Activated T-cell treated with anti-CD3 and anti-CD28 coated beads, Interleukin-2, amount 50 U/mL, for 24 hours (primary cell): ENCODE results near the gene P2RY14.
"Not testable (repeated sequence)": the region's sequence is repeated elsewhere in the genome, so short reads cannot be mapped to it uniquely, and the experiment has no call there.

Experiments used
- DNase-seq: peaks from one replicate; pipeline ENCODE4 v3.0.0-alpha.2; 2020
- H3K27ac Mint-ChIP-seq: 2 replicates; pipeline ENCODE4 v1.8.0; 2020; ENCODE audit warnings: mild to moderate bottlenecking, mixed read lengths
- H3K27me3 Mint-ChIP-seq: 2 replicates; pipeline ENCODE4 v1.8.0; 2020; ENCODE audit warnings: mixed read lengths
- H3K36me3 Mint-ChIP-seq: 2 replicates; pipeline ENCODE4 v1.8.0; 2020; ENCODE audit warnings: low read depth, mixed read lengths
- H3K4me1 Mint-ChIP-seq: 2 replicates; pipeline ENCODE4 v1.8.0; 2020; ENCODE audit warnings: low read depth, mixed read lengths
- H3K4me3 Mint-ChIP-seq: 2 replicates; pipeline ENCODE4 v1.8.0; 2020; ENCODE audit warnings: mild to moderate bottlenecking, moderate library complexity, mixed read lengths
- H3K9me3 Mint-ChIP-seq: 2 replicates; pipeline ENCODE4 v1.8.0; 2020; ENCODE audit warnings: mixed read lengths

Gene P2RY14

DNA sequence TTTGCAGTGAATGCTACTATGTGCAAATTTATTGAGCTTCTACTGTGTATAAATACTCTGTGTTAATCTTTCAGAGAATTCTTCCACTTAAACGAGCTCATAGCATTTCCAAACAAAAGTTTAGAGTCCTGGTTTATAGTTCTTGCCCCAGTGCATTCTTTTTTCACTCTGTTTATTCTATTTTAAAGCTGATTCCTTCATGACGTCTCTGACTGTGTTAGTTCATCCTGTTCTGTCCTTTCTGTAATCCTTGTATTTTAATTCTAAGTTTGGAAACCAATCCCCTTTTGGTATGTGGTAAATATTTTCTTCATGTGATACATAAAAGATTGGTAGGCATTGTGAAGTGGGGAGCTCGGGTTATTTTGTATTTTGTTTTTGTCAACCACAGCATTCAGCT, 18.7 kb downstream of the P2RY14 start:
- H3K27me3 Mint-ChIP-seq, result peaks cover 3% of the 10 kb centered on the region
- no peaks in the 10 kb centered on the region for H3K9me3 Mint-ChIP-seq
- H3K36me3 Mint-ChIP-seq, result no peaks in the 10 kb centered on the region
- H3K27ac Mint-ChIP-seq, result no peak overlapping the region
- H3K4me3 Mint-ChIP-seq, result no peak overlapping the region
- DNase-seq, result no peak
- no peaks in the 10 kb centered on the region for H3K4me1 Mint-ChIP-seq

DNA sequence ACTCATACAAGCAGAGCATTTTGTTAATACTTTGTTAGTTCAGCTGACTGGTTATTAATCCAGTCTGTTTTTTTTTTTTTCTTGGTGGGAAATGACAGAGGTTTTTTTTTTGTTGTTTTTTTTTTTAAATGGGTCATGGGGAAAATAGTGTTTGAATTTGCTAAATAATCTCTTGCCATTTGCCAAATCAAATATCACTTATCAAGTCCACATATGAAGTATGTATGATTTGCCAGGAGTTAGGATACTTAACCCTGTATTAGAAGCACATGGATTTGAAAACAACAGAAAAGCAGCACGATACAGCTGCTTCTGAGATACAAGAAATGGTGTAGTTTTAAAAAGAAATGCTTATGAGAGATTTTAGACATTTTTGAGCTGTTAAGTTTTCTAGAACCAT, 21.6 kb downstream of the P2RY14 start:
- H3K27me3 Mint-ChIP-seq, result peaks cover 3% of the 10 kb centered on the region

DNA sequence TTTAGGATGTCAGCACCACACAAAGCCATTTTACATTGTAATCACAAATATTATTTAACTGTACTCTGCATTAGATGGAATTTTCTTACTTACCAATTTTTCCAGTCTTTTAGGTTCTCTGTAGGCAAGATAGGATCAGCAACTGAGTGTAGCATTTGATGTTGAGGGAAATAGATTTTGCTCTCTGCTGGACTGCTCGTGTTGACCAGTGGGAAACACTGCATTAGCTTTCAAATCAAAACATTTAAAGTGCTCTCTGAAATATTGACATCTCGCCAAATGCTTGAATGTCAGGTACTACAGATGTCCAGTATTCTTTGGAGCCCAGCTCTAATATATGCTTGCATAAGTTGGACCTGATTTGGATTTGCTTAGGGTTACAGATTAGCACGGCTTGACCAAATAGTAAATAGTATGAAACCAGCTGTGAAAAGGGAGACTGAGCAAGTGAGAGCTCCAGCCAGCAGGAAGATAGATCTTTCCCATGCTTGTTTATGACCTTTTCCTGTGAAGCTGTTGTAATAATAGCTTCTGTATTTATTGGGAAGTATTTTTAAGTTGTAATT, 29.5 kb downstream of the P2RY14 start:
- Mint-ChIP-seq H3K4me1 (no peaks in the 10 kb centered on the region), H3K9me3 (no peaks in the 10 kb centered on the region), H3K27ac (no peak overlapping the region), H3K36me3 (no peaks in the 10 kb centered on the region), H3K4me3 (no peak overlapping the region), H3K27me3 (no peaks in the 10 kb centered on the region)
- DNase-seq, result no peak

More for the DNA sequence above, 21.6 kb downstream of the P2RY14 start:
- Mint-ChIP-seq H3K9me3 (no peaks in the 10 kb centered on the region), H3K4me1 (no peaks in the 10 kb centered on the region), H3K36me3 (no peaks in the 10 kb centered on the region), H3K4me3 (no peak overlapping the region), H3K27ac (no peak overlapping the region)
- no peak for DNase-seq

DNA sequence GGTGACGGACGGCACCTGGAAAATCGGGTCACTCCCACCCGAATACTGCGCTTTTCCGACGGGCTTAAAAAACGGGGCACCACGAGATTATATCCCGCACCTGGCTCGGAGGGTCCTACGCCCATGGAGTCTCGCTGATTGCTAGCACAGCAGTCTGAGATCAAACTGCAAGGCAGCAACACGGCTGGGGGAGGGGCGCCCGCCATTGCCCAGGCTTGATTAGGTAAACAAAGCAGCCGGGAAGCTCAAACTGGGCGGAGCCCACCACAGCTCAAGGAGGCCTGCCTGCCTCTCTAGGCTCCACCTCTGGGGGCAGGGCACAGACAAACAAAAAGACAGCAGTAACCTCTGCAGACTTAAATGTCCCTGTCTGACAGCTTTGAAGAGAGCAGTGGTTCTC, 36.3 kb downstream of the P2RY14 start:
- not testable (repeated sequence) for H3K27ac Mint-ChIP-seq, H3K36me3 Mint-ChIP-seq, H3K9me3 Mint-ChIP-seq, H3K27me3 Mint-ChIP-seq, H3K4me3 Mint-ChIP-seq, DNase-seq, H3K4me1 Mint-ChIP-seq

DNA sequence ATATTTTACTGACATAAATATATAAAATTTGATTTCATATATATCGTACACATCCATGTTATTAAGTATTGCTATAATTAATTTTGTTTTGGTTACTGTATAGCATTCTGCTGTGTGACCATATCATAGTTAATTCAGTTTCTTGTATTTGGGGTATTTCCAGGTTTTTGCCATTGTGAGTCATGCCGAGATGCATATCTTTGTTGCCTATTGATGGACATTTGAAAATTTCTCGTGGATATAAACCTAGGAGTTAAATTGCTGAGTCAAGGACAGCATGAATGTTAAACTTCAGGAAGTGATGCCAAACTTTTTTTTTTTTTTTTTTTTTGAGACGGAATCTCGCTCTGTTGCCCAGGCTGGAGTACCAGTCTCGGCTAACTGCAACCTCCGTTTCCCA, 41.6 kb downstream of the P2RY14 start:
- Mint-ChIP-seq H3K4me3 (no peak overlapping the region), H3K27me3 (no peaks in the 10 kb centered on the region), H3K9me3 (no peaks in the 10 kb centered on the region), H3K27ac (no peak overlapping the region), H3K36me3 (no peaks in the 10 kb centered on the region), H3K4me1 (peaks cover 2% of the 10 kb centered on the region)
- DNase-seq, result no peak

DNA sequence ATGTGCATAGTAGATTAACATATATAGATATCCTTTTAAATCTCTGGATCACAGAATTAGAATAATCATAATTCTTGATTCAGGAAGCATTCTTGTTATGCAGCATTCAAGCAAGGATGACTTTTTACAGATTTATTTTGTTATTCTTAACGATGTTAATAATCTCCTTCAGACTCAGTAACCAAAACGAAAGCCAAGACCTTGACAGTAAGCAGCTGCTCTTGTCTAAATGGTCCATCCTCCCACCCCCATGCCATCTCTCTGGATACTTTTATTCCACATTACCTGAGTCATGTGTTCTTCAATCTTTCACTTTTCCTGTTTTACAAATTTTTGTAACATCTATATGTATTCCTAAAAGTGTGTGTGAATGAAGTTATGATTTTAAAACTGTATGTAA, 42.0 kb downstream of the P2RY14 start:
- Mint-ChIP-seq H3K4me3 (no peak overlapping the region), H3K27me3 (no peaks in the 10 kb centered on the region), H3K36me3 (no peaks in the 10 kb centered on the region), H3K4me1 (peaks cover 6% of the 10 kb centered on the region), H3K9me3 (no peaks in the 10 kb centered on the region), H3K27ac (no peak overlapping the region)
- DNase-seq, result no peak

DNA sequence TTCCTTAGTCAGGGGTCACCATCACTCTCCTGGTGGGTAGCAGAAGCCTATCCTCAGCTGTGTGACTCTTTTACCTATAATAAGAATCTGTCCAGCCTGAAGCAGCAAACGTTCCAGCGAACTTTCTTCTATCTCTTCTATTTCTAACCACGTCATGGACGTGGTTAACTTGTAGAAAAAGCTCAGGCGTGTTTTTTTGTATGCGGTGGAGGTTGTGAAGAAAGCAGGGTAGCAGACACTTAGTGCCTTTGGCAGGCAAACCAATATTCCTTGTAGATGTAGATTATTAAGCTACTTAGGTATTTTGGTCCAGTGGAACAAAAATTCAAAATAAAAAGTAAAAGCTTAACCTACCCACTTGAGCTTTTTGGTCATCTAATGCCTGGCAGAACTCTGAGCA, 43.5 kb downstream of the P2RY14 start:
- no peaks in the 10 kb centered on the region for H3K36me3 Mint-ChIP-seq
- H3K9me3 Mint-ChIP-seq, result no peaks in the 10 kb centered on the region
- H3K27me3 Mint-ChIP-seq, result no peaks in the 10 kb centered on the region
- DNase-seq, result no peak
- peaks cover 19% of the 10 kb centered on the region for H3K4me1 Mint-ChIP-seq
- H3K27ac Mint-ChIP-seq, result no peak overlapping the region
- no peak overlapping the region for H3K4me3 Mint-ChIP-seq

DNA sequence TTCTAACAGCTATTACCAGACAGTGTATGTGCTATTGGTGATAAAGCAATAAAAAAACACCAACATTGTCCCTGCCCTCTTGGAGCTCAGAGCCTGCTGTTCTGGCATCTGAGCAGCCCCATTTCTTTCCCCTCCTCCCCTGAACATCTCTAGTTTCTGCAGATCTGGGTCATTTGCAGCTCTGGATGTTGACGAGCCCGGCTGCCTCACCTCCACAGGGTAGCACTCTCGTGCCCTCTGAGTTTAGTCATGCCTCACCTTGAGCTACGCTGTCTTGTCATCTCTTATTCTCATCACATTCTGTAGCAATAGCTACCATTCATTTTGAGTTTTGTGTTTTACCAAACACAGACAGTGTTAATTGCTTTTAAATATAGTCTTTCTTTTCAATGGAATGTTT, 45.4 kb downstream of the P2RY14 start:
- Mint-ChIP-seq H3K27ac (no peak overlapping the region), H3K4me3 (no peak overlapping the region), H3K36me3 (no peaks in the 10 kb centered on the region), H3K9me3 (no peaks in the 10 kb centered on the region), H3K4me1 (peaks cover 28% of the 10 kb centered on the region), H3K27me3 (no peaks in the 10 kb centered on the region)
- DNase-seq, result no peak

DNA sequence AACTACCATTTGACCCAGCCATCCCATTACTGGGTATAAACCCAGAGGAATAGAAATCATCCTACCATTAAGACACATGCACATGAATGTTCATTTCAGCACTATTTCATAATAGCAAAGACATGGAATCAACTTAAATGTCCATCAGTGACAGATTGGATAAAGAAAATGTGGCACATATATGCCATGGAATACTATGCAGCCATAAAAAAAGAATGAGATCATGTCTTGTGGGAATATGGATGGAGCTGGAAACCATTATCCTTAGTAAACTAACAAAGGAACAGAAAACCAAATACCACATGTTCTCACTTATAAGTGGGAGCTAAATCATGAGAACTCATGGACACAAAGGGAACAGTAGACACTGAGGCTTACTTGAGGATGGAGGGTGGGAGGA, 45.9 kb downstream of the P2RY14 start:
- peaks cover 34% of the 10 kb centered on the region for H3K4me1 Mint-ChIP-seq

DNA sequence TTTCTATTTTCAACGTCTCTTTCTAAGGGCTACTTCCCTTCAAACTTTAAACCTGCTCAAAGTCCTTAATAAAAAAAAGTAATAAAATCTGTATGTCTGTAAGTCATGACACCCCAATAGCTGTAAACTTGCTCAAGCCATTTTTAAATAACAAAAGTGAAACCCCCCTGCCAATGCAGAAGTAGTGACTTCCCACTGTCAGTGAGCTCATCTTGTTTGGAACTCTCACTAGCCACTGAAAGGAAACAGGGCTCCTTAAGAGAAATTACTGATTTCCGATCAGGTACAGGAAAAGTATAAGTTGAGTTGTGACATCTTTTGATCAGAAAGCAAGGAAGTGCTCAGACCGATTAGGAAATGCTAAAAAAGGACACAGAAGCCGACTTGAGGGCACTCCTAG, 47.7 kb downstream of the P2RY14 start:
- Mint-ChIP-seq H3K9me3 (no peaks in the 10 kb centered on the region), H3K4me3 (peak overlapping the region; percentile 13), H3K4me1 (peaks cover 51% of the 10 kb centered on the region), H3K36me3 (no peaks in the 10 kb centered on the region), H3K27me3 (no peaks in the 10 kb centered on the region), H3K27ac (peak overlapping the region; percentile 73)
- DNase-seq, result no peak

More for the DNA sequence above, 45.9 kb downstream of the P2RY14 start:
- H3K4me3 Mint-ChIP-seq, H3K27me3 Mint-ChIP-seq, DNase-seq, H3K9me3 Mint-ChIP-seq, H3K27ac Mint-ChIP-seq, H3K36me3 Mint-ChIP-seq: not testable (repeated sequence)

DNA sequence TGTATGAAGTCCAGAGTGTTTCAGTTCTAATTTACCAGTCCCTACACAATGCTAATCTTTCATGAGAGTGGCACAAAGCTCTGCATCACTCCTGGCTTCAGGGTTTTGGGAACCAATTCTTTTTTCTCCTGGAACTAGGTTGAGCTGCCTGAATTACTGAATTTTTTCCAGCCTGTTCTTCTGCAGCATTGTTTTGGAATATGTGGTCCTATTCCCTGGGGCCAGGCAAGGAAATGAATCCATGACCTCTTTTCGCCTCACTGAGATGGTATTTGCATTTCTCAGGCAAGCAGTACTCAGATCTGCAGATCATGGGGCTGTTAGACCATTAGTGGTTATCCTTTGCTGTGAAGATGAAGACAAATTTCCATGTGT, 49.7 kb downstream of the P2RY14 start:
- no peaks in the 10 kb centered on the region for H3K36me3 Mint-ChIP-seq
- peak overlapping the region; percentile 90 for H3K27ac Mint-ChIP-seq
- peaks cover 66% of the 10 kb centered on the region for H3K4me1 Mint-ChIP-seq
- H3K9me3 Mint-ChIP-seq, result no peaks in the 10 kb centered on the region
- no peak overlapping the region for H3K4me3 Mint-ChIP-seq
- DNase-seq, result no peak
- no peaks in the 10 kb centered on the region for H3K27me3 Mint-ChIP-seq

DNA sequence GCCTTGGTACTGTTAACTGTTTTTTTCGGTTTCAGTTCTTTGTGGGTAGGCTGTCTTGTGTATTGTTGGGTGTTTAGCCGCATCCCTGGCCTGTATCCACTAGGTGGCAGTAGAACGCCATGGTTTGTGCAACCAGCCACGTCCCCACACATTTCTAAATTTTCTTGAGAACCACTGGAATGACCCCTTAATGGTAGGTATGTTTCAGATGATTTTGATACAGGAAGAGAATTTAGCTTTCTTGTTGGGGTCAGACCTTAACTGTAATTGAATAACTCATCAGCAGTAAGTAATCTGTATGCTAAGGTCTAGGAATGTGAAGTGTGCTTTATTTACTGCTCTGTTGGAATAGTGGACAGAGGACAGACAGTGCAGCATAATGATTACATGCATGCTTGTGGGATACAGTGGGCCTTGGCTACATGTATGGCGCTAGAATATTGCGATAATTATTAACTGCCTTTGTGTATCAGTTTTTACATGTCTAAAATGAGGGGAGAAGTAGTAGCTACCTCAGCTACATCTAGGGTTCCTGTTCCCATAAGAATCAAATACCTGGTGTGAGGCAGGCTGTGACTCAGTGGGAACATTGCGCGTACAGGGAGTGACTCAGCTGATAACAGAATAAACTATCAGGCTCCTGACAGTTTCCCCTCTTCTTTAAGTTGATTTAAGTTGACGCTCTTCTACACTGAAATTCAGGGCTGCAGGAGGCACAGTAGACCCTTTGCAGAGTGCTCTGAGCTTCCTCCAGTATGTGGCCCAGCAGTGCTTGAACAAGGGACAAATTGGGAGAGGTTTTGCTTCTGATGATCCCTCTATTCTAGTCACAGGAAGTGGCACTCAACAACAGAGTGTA, 50.3 kb downstream of the P2RY14 start:
- H3K27ac Mint-ChIP-seq, result peak overlapping the region; percentile 90
- no peaks in the 10 kb centered on the region for H3K27me3 Mint-ChIP-seq
- DNase-seq, result peak; percentile 83
- H3K4me1 Mint-ChIP-seq, result peaks cover 67% of the 10 kb centered on the region
- peak overlapping the region; percentile 18 for H3K4me3 Mint-ChIP-seq
- peaks cover 2% of the 10 kb centered on the region for H3K9me3 Mint-ChIP-seq
- no peaks in the 10 kb centered on the region for H3K36me3 Mint-ChIP-seq

DNA sequence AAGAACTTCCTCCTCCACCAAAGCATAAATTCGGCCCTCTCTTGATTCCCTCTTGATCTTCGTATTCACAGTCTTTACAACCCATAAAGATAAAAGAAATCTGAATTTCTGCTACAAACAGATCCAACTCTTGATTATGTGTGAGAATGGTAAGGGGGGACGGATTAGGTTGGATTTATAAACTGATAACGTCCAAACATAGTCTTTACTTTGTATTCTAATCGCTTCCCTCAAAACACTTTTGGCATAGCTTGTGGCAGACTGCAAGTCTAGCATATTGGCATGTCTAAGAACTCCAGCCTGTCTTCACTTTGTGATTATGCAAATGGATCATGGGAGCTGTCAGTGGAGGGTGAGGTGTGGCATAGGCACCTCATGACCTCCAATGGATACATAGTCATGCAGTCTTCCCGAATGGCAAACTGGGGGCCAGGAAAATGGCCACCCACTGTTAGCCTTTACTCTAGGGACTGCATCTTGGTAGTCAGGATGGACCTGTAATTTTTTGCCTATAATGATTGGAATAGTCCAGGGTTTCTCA, 51.0 kb downstream of the P2RY14 start:
- no peak for DNase-seq
- Mint-ChIP-seq H3K36me3 (peaks cover 6% of the 10 kb centered on the region), H3K4me3 (peak overlapping the region; percentile 18), H3K27me3 (no peaks in the 10 kb centered on the region), H3K27ac (peak overlapping the region; percentile 90), H3K9me3 (peaks cover 9% of the 10 kb centered on the region), H3K4me1 (peaks cover 67% of the 10 kb centered on the region)

DNA sequence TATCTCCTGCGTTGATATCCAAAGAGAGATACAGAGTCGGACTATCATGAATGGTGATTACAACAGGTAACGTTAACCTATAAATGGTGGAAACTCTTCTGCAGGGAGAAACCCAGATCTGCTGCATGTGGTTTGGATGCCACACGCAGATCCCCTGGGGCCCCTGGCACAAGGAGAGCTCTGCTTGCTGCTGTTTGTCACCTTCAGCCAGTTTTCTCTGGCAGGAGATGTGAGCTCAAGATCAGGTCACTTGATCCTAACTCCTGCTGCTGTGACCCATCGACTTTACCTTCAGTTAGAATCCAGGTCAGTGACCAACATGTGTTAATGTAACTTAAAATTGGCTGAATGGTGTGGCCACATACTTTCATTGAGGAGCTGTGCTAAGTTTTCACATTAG, 51.5 kb downstream of the P2RY14 start:
- peaks cover 65% of the 10 kb centered on the region for H3K4me1 Mint-ChIP-seq
- H3K9me3 Mint-ChIP-seq, result peaks cover 14% of the 10 kb centered on the region
- no peaks in the 10 kb centered on the region for H3K27me3 Mint-ChIP-seq
- H3K36me3 Mint-ChIP-seq, result peaks cover 10% of the 10 kb centered on the region
- no peak for DNase-seq
- peak overlapping the region; percentile 90 for H3K27ac Mint-ChIP-seq
- peak overlapping the region; percentile 11 for H3K4me3 Mint-ChIP-seq

DNA sequence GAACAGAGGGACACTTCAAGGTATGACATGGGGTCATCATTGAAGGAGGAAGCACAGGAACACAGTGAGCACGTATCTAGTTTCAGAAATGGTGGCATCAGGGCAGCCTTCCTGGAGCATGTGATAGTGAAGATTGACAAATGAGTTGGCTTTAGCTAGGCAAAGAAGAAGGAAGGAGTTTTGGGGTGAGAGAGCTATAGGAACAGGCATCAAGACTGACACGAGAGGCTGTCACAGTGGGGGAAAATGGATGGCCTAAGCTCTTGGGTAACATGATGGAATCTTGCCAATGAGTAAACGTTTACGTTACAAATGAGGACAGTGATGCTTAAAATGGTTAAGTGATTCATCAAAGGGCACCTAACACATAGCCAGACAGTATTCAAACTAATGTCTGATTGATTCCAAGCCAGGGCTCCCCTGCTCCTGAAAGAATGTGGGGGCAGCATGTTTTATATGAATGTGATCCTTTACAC, 52.2 kb downstream of the P2RY14 start:
- H3K4me3 Mint-ChIP-seq, result no peak overlapping the region
- no peak for DNase-seq

More for the DNA sequence above, 52.2 kb downstream of the P2RY14 start:
- Mint-ChIP-seq H3K9me3 (peaks cover 15% of the 10 kb centered on the region), H3K27me3 (no peaks in the 10 kb centered on the region), H3K36me3 (peaks cover 13% of the 10 kb centered on the region), H3K27ac (peak overlapping the region; percentile 90), H3K4me1 (peaks cover 59% of the 10 kb centered on the region)
